KMS-11 (cell line): ENCODE data around the gene FYCO1.

Experiments used
- H2AFZ ChIP-seq: fragments of 200-600 bp; sonication (generic); 2 replicates; pipeline ENCODE4 v1.6.1; 2016; ENCODE audit warnings: antibody characterized with exemption, mixed run types, low read depth
- H3K27ac ChIP-seq: fragments of 200-600 bp; sonication (generic); 2 replicates; pipeline ENCODE4 v1.6.1; 2016; ENCODE audit warnings: mild to moderate bottlenecking, mixed run types
- H3K27me3 ChIP-seq: fragments of 200-600 bp; sonication (generic); 2 replicates; pipeline ENCODE4 v1.6.1; 2017; ENCODE audit warnings: mild to moderate bottlenecking, low read depth, mixed run types, moderate library complexity; ENCODE audit not compliant: insufficient read depth
- H3K36me3 ChIP-seq: fragments of 200-600 bp; sonication (generic); 2 replicates; pipeline ENCODE4 v1.6.1; 2017; ENCODE audit warnings: mild to moderate bottlenecking, mixed run types; ENCODE audit not compliant: insufficient read depth
- H3K4me1 ChIP-seq: fragments of 200-600 bp; sonication (generic); 2 replicates; pipeline ENCODE4 v1.6.1; 2016; ENCODE audit warnings: mild to moderate bottlenecking, low read depth, mixed run types; ENCODE audit not compliant: poor library complexity, severe bottlenecking
- H3K4me2 ChIP-seq: fragments of 200-600 bp; sonication (generic); 2 replicates; pipeline ENCODE4 v1.7.0; 2016; ENCODE audit warnings: mild to moderate bottlenecking, mixed run types
- H3K4me3 ChIP-seq: fragments of 200-600 bp; sonication (generic); IDR thresholded peaks from 2 replicates; pipeline ENCODE4 v1.6.1; 2017; ENCODE audit warnings: low read depth, low read length, mixed read lengths; ENCODE audit not compliant: insufficient read depth
- H3K79me2 ChIP-seq: fragments of 200-600 bp; sonication (generic); 2 replicates; pipeline ENCODE4 v1.6.1; 2016; ENCODE audit warnings: low read depth, mixed run types; ENCODE audit not compliant: insufficient read depth
- H3K9ac ChIP-seq: fragments of 200-600 bp; sonication (generic); 2 replicates; pipeline ENCODE4 v1.6.1; 2016; ENCODE audit warnings: mild to moderate bottlenecking, mixed run types
- H4K20me1 ChIP-seq: fragments of 200-600 bp; sonication (generic); 2 replicates; pipeline ENCODE4 v1.6.1; 2016; ENCODE audit warnings: mild to moderate bottlenecking, mixed run types; ENCODE audit not compliant: insufficient read depth
- TF ChIP-seq, protein P1 (sequence below): fragments of 200-600 bp; sonication (generic); conservative IDR thresholded peaks from 2 replicates; pipeline ENCODE4 v1.6.1; 2017; ENCODE audit warnings: low read depth, mild to moderate bottlenecking, antibody characterized with exemption, low read length, moderate library complexity, mixed read lengths

Gene FYCO1

DNA sequence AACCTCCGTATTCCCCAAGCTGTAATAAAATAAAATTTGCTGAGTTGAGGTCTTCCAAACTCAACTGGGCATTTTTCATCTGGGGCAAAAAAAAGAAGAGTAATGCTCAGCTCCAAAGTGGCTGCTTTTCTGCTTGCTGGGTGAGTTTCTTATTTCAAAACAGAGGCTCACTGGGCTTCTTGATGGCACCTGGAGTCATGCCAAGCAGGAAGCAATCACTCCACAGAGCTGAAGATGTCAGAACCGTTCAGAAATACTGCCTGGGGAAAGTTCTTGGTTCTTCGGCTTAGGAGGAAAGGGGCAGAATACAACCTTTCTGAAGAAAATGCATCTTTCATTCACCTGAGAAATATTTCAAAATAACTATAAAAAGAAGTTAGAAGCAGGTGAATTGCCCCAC is 105.2 kb downstream of the FYCO1 start:
- no peak overlapping the region for H3K4me2 ChIP-seq

DNA sequence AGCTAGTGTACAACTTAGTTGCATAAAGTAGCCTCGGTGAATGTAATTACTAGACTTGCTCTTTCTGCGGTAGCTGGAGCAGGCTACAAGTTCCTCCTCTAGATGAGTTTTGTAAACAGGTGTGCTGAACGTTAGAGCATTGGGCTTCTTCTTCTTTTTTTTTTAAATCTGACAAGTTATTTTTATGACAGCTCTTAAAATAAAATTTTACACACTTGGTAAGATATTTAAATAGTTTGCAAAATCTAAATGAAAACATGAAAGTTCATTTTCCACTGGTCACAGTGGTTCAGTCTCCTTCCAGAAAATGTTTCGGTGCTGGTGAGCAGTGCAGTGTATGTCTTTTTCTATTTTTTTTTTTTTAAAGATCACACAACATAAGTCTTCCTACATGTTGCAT is 106.3 kb downstream of the FYCO1 start:
- TF ChIP-seq, protein P1, sequence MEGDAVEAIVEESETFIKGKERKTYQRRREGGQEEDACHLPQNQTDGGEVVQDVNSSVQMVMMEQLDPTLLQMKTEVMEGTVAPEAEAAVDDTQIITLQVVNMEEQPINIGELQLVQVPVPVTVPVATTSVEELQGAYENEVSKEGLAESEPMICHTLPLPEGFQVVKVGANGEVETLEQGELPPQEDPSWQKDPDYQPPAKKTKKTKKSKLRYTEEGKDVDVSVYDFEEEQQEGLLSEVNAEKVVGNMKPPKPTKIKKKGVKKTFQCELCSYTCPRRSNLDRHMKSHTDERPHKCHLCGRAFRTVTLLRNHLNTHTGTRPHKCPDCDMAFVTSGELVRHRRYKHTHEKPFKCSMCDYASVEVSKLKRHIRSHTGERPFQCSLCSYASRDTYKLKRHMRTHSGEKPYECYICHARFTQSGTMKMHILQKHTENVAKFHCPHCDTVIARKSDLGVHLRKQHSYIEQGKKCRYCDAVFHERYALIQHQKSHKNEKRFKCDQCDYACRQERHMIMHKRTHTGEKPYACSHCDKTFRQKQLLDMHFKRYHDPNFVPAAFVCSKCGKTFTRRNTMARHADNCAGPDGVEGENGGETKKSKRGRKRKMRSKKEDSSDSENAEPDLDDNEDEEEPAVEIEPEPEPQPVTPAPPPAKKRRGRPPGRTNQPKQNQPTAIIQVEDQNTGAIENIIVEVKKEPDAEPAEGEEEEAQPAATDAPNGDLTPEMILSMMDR: no peak
- no peak overlapping the region for H3K27ac ChIP-seq
- H3K4me1 ChIP-seq: no peaks in the 10 kb centered on the region
- no peaks in the 10 kb centered on the region for H3K36me3 ChIP-seq
- H2AFZ ChIP-seq: no peak overlapping the region
- no peak overlapping the region for H3K4me3 ChIP-seq
- H3K4me2 ChIP-seq: no peak overlapping the region
- H3K27me3 ChIP-seq: no peaks in the 10 kb centered on the region
- no peak overlapping the region for H3K9ac ChIP-seq
- H3K79me2 ChIP-seq: no peaks in the 10 kb centered on the region
- H4K20me1 ChIP-seq: no peaks in the 10 kb centered on the region

More for the DNA sequence above, 105.2 kb downstream of the FYCO1 start:
- H3K4me3 ChIP-seq: no peak overlapping the region
- H3K27ac ChIP-seq: no peak overlapping the region
- no peaks in the 10 kb centered on the region for H4K20me1 ChIP-seq
- H3K79me2 ChIP-seq: no peaks in the 10 kb centered on the region
- H2AFZ ChIP-seq: no peak overlapping the region
- TF ChIP-seq, protein P1: no peak
- no peaks in the 10 kb centered on the region for H3K27me3 ChIP-seq
- H3K4me1 ChIP-seq: no peaks in the 10 kb centered on the region
- no peaks in the 10 kb centered on the region for H3K36me3 ChIP-seq
- no peak overlapping the region for H3K9ac ChIP-seq

DNA sequence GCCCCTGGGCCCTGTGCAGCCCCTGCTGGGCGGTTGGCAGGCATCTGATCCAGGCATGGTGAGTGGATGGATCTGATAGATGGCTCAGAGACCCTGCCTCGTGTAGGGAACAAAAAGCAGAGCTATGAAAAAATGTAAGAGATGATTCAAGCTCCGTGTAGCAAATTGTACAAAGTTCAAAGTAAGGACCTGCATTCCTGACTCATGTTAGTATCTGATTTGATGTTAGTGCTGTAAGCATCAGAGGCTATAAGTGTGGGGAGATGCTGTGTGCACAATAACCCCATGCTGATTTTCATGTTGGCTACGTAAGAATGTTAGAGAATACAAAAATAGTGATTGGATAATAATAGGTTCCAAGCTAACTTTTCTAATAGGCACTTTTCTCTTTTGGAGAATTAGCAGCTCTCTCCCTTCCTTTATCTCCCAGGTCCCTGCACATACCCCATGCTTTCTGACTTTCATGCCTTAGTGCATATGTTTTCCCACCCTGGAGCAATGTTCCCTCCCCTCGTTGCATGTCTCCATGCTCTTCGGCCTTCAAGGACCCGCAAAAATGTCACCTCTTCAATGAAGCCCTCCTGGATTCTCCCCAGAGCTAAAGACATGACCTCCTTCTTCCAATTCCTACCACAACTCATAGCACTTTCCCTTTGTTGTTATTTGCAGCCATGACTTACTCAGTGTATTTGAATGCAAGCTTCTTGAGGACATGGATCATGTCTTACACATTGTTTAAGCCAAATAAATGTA is 107.7 kb downstream of the FYCO1 start:
- Histone ChIP-seq H3K36me3 (no peaks in the 10 kb centered on the region), H2AFZ (no peak overlapping the region), H3K9ac (no peak overlapping the region), H3K4me3 (no peak overlapping the region), H3K4me2 (no peak overlapping the region), H3K27ac (no peak overlapping the region), H4K20me1 (no peaks in the 10 kb centered on the region), H3K4me1 (no peaks in the 10 kb centered on the region), H3K27me3 (no peaks in the 10 kb centered on the region), H3K79me2 (no peaks in the 10 kb centered on the region)
- TF ChIP-seq, protein P1: no peak

DNA sequence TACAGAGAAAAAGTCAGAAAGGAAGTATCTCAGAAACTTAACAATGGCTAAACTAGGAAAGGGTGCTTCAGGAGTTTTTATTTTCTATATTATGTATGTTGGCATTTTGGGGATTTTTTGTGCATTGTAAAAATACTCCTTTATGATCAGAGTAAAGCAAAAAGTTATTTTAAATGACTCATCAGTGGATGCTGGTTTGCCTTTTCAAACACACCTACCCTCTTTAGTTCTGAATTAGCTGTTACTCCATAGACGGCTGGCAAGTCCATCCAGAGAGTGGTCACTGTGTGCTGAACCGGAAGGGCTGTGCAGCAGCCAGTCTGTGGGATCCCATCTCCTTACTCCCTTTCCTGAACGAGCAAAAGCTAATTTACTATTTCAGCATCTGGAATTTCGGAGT is 108.3 kb downstream of the FYCO1 start:
- Histone ChIP-seq H3K27ac (no peak overlapping the region), H3K4me3 (no peak overlapping the region), H3K27me3 (no peaks in the 10 kb centered on the region), H4K20me1 (no peaks in the 10 kb centered on the region), H3K4me1 (no peaks in the 10 kb centered on the region), H3K9ac (no peak overlapping the region), H2AFZ (no peak overlapping the region), H3K4me2 (no peak overlapping the region), H3K36me3 (no peaks in the 10 kb centered on the region), H3K79me2 (no peaks in the 10 kb centered on the region)
- TF ChIP-seq, protein P1: no peak
